ENCODE measurements around the gene SOCS6. TPM values are rescaled to one million over a fixed set of nuclear protein-coding genes. Genes with fewer than 3 reads are reported as not detected.

SOCS6 gene
- total RNA-seq, 6 donors from 2014 or later = 11.0 to 29.2 (median 19.8) TPM

- peaks cover 19 to 39% (median 34%) of the 10 kb centered on the region in 4 donors for H3K4me1 ChIP-seq
- ATAC-seq (ENCODE audit: low FRiP score in 2 of 2) = no peak
These were observed 4.3 kb downstream of the SOCS6 start for GRCh38 chr18:70293166-70293565.

GRCh38 chr18:70294471-70295191, 5.8 kb downstream of the SOCS6 start:
- ATAC-seq (ENCODE audit: low FRiP score in 2 of 2) = no peak

More at GRCh38 chr18:70293166-70293565, 4.3 kb downstream of the SOCS6 start:
- no peak for DNase-seq
- Histone ChIP-seq H3K27me3 (no peaks in the 10 kb centered on the region), H3K27ac (no peak overlapping the region), H3K4me3 (no peak overlapping the region), H3K9me3 (no peaks in the 10 kb centered on the region), H3K36me3 (no peaks in the 10 kb centered on the region)
- WGBS, 2 donors = 76 to 79% methylated on average over 3 of the region's 3 CpGs
- no peak for TF ChIP-seq CTCF (IDR thresholded peaks at IDR 0.05)
- no peak for TF ChIP-seq EP300 (IDR thresholded peaks at IDR 0.05)
- no peak for TF ChIP-seq POLR2AphosphoS5 (IDR thresholded peaks at IDR 0.05)
- no peak for TF ChIP-seq POLR2A (IDR thresholded peaks at IDR 0.05)

GRCh38 chr18:70295192-70296188, 6.6 kb downstream of the SOCS6 start:
- 52 to 54% methylated on average over 8 of the region's 8 CpGs for WGBS, 2 donors
- ATAC-seq (ENCODE audit: low FRiP score in 2 of 2) = no peak
- TF ChIP-seq CTCF (IDR thresholded peaks at IDR 0.05) = no peak
- TF ChIP-seq POLR2AphosphoS5 (IDR thresholded peaks at IDR 0.05) = no peak
- TF ChIP-seq POLR2A (IDR thresholded peaks at IDR 0.05) = no peak
- no peak for TF ChIP-seq EP300 (IDR thresholded peaks at IDR 0.05)
- Histone ChIP-seq H3K9me3 (no peaks in the 10 kb centered on the region), H3K27ac (no peak overlapping the region), H3K4me3 (no peak overlapping the region), H3K4me1 (peaks cover 14 to 30% (median 26%) of the 10 kb centered on the region in 4 donors), H3K36me3 (no peaks in the 10 kb centered on the region), H3K27me3 (no peaks in the 10 kb centered on the region)
- DNase-seq = no peak

More at GRCh38 chr18:70294471-70295191, 5.8 kb downstream of the SOCS6 start:
- Histone ChIP-seq H3K4me1 (peaks cover 19 to 35% (median 33%) of the 10 kb centered on the region in 4 donors), H3K9me3 (no peaks in the 10 kb centered on the region), H3K27ac (no peak overlapping the region), H3K27me3 (no peaks in the 10 kb centered on the region), H3K4me3 (no peak overlapping the region), H3K36me3 (no peaks in the 10 kb centered on the region)
- TF ChIP-seq POLR2A (IDR thresholded peaks at IDR 0.05) (no peak), EP300 (IDR thresholded peaks at IDR 0.05) (no peak), POLR2AphosphoS5 (IDR thresholded peaks at IDR 0.05) (no peak), CTCF (IDR thresholded peaks at IDR 0.05) (no peak)
- WGBS, 2 donors = 92 to 95% methylated on average over 5 of the region's 5 CpGs
- no peak for DNase-seq

- H3K4me1 ChIP-seq = peaks cover 8 to 24% (median 18%) of the 10 kb centered on the region in 4 donors
- H3K9me3 ChIP-seq = no peaks in the 10 kb centered on the region
- H3K27me3 ChIP-seq = no peaks in the 10 kb centered on the region
- no peak overlapping the region for H3K27ac ChIP-seq
- no peak for DNase-seq
- TF ChIP-seq POLR2A (IDR thresholded peaks at IDR 0.05) = no peak
- TF ChIP-seq POLR2AphosphoS5 (IDR thresholded peaks at IDR 0.05) = no peak
- TF ChIP-seq CTCF (IDR thresholded peaks at IDR 0.05) = no peak
- no peak for TF ChIP-seq EP300 (IDR thresholded peaks at IDR 0.05)
- WGBS, 2 donors = 68 to 79% methylated on average over 10 of the region's 10 CpGs
- H3K36me3 ChIP-seq = no peaks in the 10 kb centered on the region
- no peak overlapping the region for H3K4me3 ChIP-seq
- ATAC-seq (ENCODE audit: low FRiP score in 2 of 2) = no peak
These were observed 7.4 kb downstream of the SOCS6 start for GRCh38 chr18:70296289-70296688.
